Measurements from ENCODE around the gene IDNK.
"Not testable (repeated sequence)": the region's sequence is repeated elsewhere in the genome, so short reads cannot be mapped to it uniquely, and the experiment has no call there.

The IDNK gene

GRCh38 chr9:83622939-83623678 is at the start of gene IDNK:
Gene IDNK, plus strand, starts transcription at chr9:83623143. Its CDS starts 29 bp downstream, at chr9:83623172.
- DNase-seq (ENCODE audit: low read depth in 2 of 2), result peak; percentile 15 to 61

GRCh38 chr9:83574482-83574881 is 48.5 kb upstream of the IDNK start:
- DNase-seq (ENCODE audit: low read depth in 2 of 2), result no peak

GRCh38 chr9:83582029-83582428 is 40.9 kb upstream of the IDNK start:
- no peak for DNase-seq (ENCODE audit: low read depth in 2 of 2)

- peak in 1 of 2 donors; percentile 4 for DNase-seq (ENCODE audit: low read depth in 2 of 2)
These were observed 39.6 kb upstream of the IDNK start for GRCh38 chr9:83583151-83584014.

GRCh38 chr9:83584995-83585394 is 37.9 kb upstream of the IDNK start:
- no peak for DNase-seq (ENCODE audit: low read depth in 2 of 2)

- DNase-seq (ENCODE audit: low read depth in 2 of 2), result no peak
These were observed 34.7 kb upstream of the IDNK start for GRCh38 chr9:83588256-83588655.

- DNase-seq (ENCODE audit: low read depth in 2 of 2), result peak; percentile 5 to 17
These were observed 25.9 kb upstream of the IDNK start for GRCh38 chr9:83596899-83597504.

GRCh38 chr9:83598487-83598886 is 24.5 kb upstream of the IDNK start:
- DNase-seq (ENCODE audit: low read depth in 2 of 2), result no peak

GRCh38 chr9:83599071-83599470 is 23.9 kb upstream of the IDNK start:
- DNase-seq (ENCODE audit: low read depth in 2 of 2), result no peak

- DNase-seq (ENCODE audit: low read depth in 2 of 2), result no peak
These were observed 21.5 kb upstream of the IDNK start for GRCh38 chr9:83601463-83601862.

- DNase-seq (ENCODE audit: low read depth in 2 of 2), result not testable (repeated sequence)
These were observed 15.3 kb upstream of the IDNK start for GRCh38 chr9:83607620-83608019.

GRCh38 chr9:83613298-83613697 is 9.6 kb upstream of the IDNK start:
- DNase-seq (ENCODE audit: low read depth in 2 of 2), result not testable (repeated sequence)

GRCh38 chr9:83617299-83617698 is 5.6 kb upstream of the IDNK start:
- DNase-seq (ENCODE audit: low read depth in 2 of 2), result no peak

GRCh38 chr9:83620841-83621636 is 1.9 kb upstream of the IDNK start:
- peak in 1 of 2 donors; percentile 36 for DNase-seq (ENCODE audit: low read depth in 2 of 2)

GRCh38 chr9:83622433-83622938 is 457 bp upstream of the IDNK start:
- peak in 1 of 2 donors; percentile 42 for DNase-seq (ENCODE audit: low read depth in 2 of 2)

GRCh38 chr9:83623679-83624076 is 735 bp downstream of the IDNK start:
- no peak for DNase-seq (ENCODE audit: low read depth in 2 of 2)

- no peak for DNase-seq (ENCODE audit: low read depth in 2 of 2)
These were observed 2.2 kb downstream of the IDNK start for GRCh38 chr9:83625178-83625577.

- DNase-seq (ENCODE audit: low read depth in 2 of 2), result no peak
These were observed 5.6 kb downstream of the IDNK start for GRCh38 chr9:83628540-83628939.

GRCh38 chr9:83629433-83630104 is 6.6 kb downstream of the IDNK start:
- DNase-seq (ENCODE audit: low read depth in 2 of 2), result no peak

GRCh38 chr9:83630938-83631457 is 8.1 kb downstream of the IDNK start:
- DNase-seq (ENCODE audit: low read depth in 2 of 2), result no peak

- no peak for DNase-seq (ENCODE audit: low read depth in 2 of 2)
These were observed 10.3 kb downstream of the IDNK start for GRCh38 chr9:83633255-83633654.

All from stimulated activated CD4-positive, alpha-beta T cell treated with anti-CD3 and anti-CD28 coated beads, Interleukin-1b, Interleukin-23, amount 100 ng/mL, for 4 hours (primary cell).